ENCODE measurements around the gene ARHGAP6.

Gene ARHGAP6

DNA sequence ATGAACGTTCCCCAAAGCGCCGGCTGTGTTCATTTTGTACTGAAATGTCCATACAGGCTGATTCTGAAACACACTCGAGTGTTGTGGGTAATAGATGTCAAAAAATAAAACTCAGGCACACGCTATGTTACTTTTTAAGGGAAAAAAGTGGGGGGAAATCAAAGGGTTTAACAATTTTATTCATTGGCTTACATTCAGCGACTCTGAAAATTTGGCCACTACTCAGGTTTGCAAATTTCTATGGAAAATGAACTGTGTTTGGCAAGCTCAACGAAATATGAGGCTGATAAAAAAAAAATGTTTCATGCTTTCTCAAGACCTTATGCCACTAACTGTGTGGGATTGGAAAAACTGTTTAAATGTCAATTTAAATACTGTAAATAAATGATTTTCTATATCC lies 354.0 kb downstream of the ARHGAP6 start:
- no peak for DNase-seq
- in situ Hi-C loops (cut with HindIII; ENCODE audit: low pct_ligation_motif_present, low pct_unique_long_range_greater_than_20kb, low sequenced_read_pairs): no loop called here

DNA sequence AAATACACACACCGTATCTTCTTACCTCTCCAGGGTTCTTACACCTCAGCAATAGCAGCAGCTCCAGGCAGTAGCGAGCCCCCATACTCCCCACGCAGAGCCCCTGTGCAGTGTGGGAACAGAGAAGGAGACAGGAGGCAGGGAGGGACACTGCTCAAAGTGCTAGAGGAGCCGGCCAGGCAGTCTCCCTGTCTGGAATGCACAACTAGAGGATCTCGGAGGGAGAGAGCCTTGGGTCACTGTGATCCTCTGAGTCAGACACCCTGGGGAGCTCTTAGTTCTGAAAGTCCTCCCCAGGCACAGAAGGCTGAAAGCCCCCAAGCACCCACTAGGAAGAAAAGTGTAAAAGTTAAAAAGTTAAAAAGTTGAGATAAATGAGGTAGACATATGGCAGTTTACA lies 356.5 kb downstream of the ARHGAP6 start:
- no peak for DNase-seq
- in situ Hi-C loops (cut with HindIII; ENCODE audit: low pct_ligation_motif_present, low pct_unique_long_range_greater_than_20kb, low sequenced_read_pairs): no loop called here

DNA sequence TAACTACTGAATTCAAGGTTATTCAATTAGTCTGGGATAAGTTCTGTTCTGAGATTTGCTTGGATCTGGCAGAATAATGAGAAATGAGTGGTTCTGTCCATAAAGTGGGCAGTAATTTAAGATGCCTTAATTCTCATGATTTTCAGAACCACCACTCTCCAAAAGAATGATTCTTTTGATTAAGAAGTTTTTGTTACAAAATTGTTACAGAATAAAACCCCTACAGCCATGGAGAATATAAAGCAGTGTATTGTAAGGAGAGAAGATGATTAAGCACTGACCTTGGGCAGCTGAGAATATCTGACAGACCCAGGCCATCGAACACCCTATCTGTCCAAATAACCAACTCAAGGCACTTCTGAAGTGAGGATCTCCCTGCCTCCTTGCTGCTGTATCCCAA lies 360.1 kb downstream of the ARHGAP6 start:
- DNase-seq: no peak
- in situ Hi-C loops (cut with HindIII; ENCODE audit: low pct_ligation_motif_present, low pct_unique_long_range_greater_than_20kb, low sequenced_read_pairs): no loop called here

DNA sequence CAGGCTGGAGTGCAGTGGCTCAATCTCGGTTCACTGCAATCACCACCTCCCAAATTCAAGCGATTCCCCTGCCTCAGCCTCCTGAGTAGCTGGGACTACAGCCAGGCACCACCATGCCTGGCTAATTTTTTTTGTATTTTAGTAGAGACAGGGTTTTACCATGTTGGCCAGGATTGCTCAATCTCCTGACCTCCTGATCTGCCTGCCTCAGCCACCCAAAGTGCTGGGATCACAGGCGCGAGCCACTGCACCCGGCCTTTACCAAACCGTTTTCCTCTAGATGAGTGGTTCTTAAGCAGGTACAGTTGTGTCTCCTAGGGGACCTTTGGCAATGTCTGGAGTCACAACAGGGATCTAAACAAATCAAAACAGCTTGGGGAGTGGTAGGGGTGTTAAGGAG lies 360.9 kb downstream of the ARHGAP6 start:
- no peak for DNase-seq
- in situ Hi-C loops (cut with HindIII; ENCODE audit: low pct_ligation_motif_present, low pct_unique_long_range_greater_than_20kb, low sequenced_read_pairs): no loop called here

DNA sequence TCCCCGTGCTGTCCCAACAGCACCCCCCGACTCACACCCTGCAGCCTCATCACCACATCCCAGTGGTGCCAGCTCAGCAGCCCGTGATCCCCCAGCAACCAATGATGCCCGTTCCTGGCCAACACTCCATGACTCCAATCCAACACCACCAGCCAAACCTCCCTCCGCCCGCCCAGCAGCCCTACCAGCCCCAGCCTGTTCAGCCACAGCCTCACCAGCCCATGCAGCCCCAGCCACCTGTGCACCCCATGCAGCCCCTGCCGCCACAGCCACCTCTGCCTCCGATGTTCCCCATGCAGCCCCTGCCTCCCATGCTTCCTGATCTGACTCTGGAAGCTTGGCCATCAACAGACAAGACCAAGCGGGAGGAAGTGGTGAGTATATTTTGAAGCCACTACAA lies 367.1 kb downstream of the ARHGAP6 start:
- in situ Hi-C loops (cut with HindIII; ENCODE audit: low pct_ligation_motif_present, low pct_unique_long_range_greater_than_20kb, low sequenced_read_pairs): no loop called here
- no peak for DNase-seq

DNA sequence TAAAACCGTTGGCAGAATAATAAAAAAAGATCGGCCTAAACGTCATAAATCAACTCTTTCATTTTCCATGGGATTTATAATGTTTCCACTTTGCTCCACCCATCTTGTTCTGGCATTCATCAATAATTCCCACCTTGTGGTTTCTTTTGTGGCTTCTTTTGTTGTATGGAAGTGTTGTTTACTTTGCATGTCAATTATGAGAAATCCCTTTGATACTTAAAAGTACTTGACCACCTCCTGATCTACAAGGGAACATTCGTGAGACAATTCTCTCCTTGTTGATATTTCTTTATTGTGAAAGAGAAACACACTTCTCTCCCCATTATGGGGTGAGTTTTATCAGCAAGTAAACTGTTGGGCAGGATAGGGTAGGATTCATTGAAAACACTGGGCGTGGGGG lies 369.7 kb downstream of the ARHGAP6 start:
- in situ Hi-C loops (cut with HindIII; ENCODE audit: low pct_ligation_motif_present, low pct_unique_long_range_greater_than_20kb, low sequenced_read_pairs): no loop called here
- no peak for DNase-seq

DNA sequence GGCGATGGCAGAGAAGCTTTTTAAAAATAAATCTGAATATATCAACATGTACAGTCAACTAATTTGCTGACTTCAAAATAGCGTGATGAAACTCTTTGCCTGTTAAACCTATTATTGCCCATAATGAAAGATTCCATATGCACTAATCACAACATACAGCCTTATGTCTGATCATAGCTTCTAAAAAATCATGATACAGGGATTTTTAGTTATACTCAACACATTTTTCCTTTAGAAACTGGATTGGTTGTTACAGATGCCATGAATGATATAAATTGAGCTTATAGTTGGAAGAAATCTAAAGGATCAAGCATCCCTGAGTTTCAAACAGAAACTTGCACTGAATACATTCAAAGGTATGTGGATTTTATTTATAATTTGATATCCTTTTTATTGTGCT lies 372.6 kb downstream of the ARHGAP6 start, which contains the start of gene AMELX:
Gene AMELX, plus strand, starts transcription at position 301 of the 400 bp plus-strand sequence. CDS start 1,376 bp downstream, outside the sequence.
- in situ Hi-C loops (cut with HindIII; ENCODE audit: low pct_ligation_motif_present, low pct_unique_long_range_greater_than_20kb, low sequenced_read_pairs): no loop called here
- DNase-seq: no peak

DNA sequence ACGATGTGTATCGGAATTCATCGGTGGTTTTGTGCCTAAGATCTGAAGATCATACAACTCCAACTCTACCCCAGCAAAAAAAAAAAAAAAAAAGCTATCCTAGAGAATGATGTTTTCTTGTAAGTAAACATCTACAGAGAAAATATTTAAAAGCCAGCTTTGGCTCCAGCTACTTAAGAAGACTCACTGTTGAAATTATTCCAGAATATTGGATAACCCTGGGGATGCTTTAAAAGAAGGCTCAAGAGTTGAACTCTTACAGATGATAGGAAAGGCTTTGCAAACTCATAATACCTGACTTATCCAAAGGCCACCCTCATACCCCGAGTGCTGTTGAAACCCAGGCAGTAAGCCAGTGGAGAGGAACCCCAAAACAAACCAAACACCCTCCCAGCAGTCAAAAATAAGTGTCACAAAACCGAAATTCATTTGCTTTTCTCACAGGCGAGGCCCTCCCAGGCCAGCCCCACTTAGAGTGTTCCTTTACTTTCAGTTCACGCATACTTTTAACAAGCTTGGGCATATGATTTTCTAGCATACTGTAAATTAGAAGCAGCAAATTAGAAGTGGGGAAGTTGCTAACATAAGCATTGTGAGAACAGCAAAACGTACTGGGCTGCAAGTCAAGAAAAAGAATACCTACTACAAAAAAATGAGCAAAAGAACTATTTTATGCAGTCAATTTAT lies 375.2 kb downstream of the ARHGAP6 start:
- DNase-seq: no peak
- in situ Hi-C loops (cut with HindIII; ENCODE audit: low pct_ligation_motif_present, low pct_unique_long_range_greater_than_20kb, low sequenced_read_pairs): no loop called here

DNA sequence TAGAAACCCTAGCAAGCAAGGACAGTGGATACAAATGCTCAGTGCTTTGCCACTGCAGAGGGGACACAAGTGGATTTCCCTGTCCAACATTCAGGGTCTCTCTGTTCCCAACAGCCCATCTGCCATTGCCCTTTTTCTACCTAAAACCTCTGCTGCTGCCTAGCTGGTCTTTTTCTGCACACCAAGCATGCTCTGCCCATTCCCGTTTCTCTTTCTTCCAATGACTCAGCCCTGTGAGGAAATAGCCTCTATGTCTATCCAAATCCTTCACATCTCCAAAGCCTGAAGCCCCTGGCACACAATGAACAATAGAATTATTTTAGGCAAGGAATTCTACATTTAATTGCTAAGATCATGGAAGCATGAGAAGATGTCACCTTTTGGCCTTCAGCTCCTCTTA lies 378.2 kb downstream of the ARHGAP6 start:
- in situ Hi-C loops (cut with HindIII; ENCODE audit: low pct_ligation_motif_present, low pct_unique_long_range_greater_than_20kb, low sequenced_read_pairs): no loop called here
- DNase-seq: no peak

DNA sequence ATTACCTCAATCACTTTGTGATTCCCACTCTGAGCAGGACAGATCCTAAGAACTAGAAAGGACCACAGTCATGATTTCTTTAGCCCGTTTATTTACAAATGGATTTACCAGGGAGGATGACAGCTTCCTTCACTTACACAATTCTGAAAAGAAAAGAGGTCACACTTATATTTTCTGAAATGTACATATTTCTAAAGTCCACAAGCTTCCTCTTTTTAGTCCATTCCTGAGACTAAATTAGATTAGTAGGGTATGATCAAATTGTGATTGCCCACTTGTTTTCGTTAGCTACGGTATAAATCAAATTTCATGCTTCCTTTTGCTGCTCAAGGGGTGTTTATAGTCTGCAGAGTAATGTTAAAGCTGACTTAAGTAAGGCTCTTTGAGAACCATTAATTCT lies 380.1 kb downstream of the ARHGAP6 start:
- in situ Hi-C loops (cut with HindIII; ENCODE audit: low pct_ligation_motif_present, low pct_unique_long_range_greater_than_20kb, low sequenced_read_pairs): no loop called here
- no peak for DNase-seq

DNA sequence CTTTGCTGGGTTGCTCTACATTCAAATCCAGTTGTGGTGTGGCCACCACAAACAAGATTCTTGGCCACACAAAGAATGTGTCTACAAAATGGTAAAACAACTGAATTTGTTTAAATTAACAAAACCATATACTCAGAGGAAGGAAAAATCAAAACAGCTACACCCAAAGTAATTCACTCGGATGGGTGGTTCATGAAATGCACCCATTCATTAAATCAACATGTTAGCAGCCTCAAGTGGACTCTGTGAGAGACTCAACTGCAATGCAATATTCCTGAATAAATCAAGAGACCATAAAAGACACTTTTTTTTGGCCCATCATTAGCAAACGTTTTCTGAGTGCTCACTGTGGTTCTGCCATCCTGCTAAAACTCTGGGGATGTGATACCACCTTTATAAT lies 383.7 kb downstream of the ARHGAP6 start:
- DNase-seq: no peak
- in situ Hi-C loops (cut with HindIII; ENCODE audit: low pct_ligation_motif_present, low pct_unique_long_range_greater_than_20kb, low sequenced_read_pairs): no loop called here

DNA sequence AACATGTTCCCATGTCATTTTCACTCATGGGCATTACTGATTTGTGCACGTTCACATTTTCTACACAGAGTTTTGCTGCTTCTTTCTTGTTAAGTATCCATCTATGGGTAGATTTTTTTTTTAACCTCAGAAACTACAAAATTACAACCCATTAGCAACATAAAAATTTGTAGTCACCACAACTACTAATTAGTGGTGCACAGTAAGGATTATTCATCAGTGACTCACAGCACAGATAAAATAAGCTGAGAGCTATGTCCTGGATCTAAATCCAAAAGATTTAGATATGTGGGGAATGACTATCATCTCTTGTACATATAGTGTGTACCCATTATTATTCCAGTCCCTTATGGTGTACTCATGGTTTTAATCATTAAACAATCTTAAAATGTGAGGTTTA lies 392.2 kb downstream of the ARHGAP6 start:
- in situ Hi-C loops (cut with HindIII; ENCODE audit: low pct_ligation_motif_present, low pct_unique_long_range_greater_than_20kb, low sequenced_read_pairs): no loop called here
- no peak for DNase-seq

DNA sequence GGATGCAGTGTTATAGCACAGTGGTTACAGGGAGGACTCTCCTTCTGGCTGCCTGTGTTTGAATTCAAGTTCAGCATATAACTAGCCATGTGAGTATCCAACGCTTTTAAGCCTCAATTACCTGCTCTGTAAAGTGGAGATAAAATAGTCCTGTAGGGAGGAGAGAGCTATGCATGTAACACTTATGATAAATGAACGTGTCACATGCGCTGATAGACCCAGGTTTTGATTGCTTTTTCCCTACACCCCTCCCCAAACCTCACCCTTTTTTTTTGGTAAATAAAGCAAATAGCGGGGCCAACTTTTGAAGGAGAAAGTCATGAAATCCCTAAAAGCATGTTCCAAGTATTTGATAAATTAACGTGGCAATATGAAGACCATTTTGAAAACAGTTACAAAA lies 392.9 kb downstream of the ARHGAP6 start:
- in situ Hi-C loops (cut with HindIII; ENCODE audit: low pct_ligation_motif_present, low pct_unique_long_range_greater_than_20kb, low sequenced_read_pairs): no loop called here
- no peak for DNase-seq

DNA sequence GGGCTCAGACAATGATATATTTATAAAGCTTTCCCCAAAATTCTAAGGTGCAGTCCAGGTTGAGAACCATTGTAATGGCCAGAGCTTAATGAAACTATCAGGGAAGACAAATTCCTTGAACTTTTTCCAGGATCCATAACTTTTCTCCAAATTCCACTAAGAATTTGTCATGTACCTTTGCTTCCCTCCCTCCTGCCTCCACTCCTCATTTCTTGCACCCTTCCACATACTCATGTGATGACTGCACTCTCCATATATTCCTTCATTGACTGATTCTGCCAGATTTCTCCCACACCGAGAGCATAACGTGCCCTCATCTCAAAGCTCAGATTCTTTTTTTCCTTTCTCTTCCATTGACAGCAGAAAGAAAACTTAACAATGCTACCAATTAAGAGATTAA lies 393.4 kb downstream of the ARHGAP6 start:
- in situ Hi-C loops (cut with HindIII; ENCODE audit: low pct_ligation_motif_present, low pct_unique_long_range_greater_than_20kb, low sequenced_read_pairs): no loop called here
- no peak for DNase-seq

DNA sequence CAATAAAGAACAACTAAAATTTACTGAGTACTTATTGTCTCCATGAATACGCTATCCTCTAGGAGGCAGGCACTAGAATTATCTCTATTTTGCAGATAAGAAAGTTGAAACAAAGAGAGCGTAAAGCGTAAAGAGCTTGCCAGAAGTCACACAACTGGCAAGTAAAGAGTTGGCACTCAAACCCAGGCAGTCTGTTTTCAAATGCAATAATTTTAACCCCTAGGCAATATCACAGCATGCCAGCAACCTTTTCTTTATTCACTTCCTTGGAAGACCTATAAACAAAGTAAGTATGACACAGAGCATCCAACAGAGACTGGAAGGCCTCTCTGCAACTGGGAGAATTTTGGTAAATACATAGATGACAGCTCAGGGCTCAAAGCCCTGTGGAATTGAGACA lies 395.7 kb downstream of the ARHGAP6 start:
- in situ Hi-C loops (cut with HindIII; ENCODE audit: low pct_ligation_motif_present, low pct_unique_long_range_greater_than_20kb, low sequenced_read_pairs): no loop called here
- DNase-seq: no peak

DNA sequence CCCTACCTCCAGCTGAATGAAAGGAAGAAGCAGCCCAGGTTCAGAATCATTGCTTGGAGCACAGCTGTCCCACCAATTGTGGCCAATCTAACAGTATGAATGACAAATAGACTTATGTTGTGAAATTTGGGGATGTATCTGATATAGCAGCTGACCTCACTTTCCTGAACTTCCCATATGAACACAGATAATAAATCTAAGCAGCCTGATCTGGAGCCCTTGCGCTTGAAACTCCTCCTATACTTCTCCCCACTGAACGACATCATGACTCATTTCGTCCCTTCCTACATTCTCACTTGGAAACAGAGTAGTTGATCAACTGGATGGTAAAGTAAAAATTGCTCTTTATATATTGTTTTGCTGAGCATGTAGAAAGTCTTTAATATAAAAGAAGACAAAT lies 396.7 kb downstream of the ARHGAP6 start:
- DNase-seq: no peak
- in situ Hi-C loops (cut with HindIII; ENCODE audit: low pct_ligation_motif_present, low pct_unique_long_range_greater_than_20kb, low sequenced_read_pairs): no loop called here

DNA sequence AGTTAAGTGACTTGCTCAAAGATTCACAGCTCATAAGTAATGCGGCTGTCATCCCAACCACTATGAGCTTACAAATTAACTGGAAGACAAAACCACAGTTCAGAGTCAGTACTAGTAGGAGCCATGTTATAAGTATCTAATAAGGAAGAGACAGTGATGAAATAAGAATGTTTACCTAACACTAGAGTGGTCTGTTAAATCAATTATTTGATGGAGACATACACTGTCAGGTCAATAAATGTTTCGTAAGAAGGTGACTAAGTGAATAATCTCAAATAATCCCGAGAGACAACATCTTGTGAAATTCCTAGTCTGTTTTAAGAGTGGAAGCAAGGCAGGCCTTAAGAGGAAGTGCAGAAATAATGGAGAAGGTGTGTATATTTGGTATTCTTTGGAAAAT lies 398.3 kb downstream of the ARHGAP6 start:
- DNase-seq: peak; percentile 44
- in situ Hi-C loops (cut with HindIII; ENCODE audit: low pct_ligation_motif_present, low pct_unique_long_range_greater_than_20kb, low sequenced_read_pairs): no loop called here

DNA sequence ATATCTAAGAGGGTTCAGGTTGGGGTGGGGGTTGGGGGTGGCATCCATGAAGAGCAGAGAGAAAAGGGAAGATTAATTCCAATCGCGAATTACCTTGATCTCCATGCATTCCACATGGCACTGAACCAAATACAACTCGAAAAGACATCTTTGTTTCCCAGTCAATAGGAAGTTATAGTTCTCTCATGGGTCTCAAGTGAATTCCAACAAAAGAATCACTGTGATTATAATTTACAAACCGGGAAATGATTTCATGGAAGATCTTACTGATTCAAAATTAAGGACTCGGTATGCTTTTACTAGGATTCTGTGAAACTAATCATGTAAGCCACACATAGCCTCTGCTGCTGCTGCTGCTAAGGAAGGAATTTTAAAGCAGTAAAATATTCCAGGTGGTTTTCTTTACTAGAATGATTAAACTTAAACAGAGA lies 399.1 kb downstream of the ARHGAP6 start:
- in situ Hi-C loops (cut with HindIII; ENCODE audit: low pct_ligation_motif_present, low pct_unique_long_range_greater_than_20kb, low sequenced_read_pairs): no loop called here
- no peak for DNase-seq

DNA sequence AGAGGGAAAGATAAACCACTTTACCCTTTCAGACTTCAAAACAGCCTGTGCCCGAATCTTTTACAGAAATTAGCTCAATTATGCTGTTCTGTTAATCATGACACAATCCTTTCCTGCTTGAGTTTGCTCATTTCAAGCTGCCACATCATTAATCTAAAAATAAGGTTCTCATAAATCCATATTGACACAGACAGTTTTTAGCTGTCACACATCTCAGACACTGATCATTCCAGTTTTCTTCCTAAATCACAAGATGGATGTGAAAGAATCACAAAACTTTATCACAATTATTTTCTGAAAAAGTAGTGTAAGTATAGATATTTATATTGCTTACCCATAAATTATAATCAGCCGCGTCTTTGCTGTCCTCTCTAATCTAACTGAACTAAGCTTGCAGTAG lies 400.4 kb downstream of the ARHGAP6 start:
- no peak for DNase-seq
- in situ Hi-C loops (cut with HindIII; ENCODE audit: low pct_ligation_motif_present, low pct_unique_long_range_greater_than_20kb, low sequenced_read_pairs): no loop called here

DNA sequence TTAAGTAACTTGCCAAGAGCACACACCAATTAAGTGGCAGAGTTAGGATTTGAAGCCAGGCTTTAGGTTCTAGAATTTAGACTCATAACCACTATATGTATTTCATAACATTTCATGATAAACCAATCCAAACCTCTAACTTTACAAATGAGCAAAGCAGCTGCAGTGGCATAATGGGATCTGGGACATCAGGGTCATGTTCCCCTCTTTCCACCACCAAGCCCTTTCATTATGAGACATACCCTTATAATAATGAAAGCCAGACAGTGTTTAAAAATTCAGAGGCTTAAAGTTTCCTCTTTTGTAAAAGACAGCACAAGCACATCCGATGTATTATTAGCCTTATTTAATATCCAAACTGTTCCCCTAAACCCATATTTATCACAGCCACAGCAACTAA lies 400.8 kb downstream of the ARHGAP6 start:
- in situ Hi-C loops (cut with HindIII; ENCODE audit: low pct_ligation_motif_present, low pct_unique_long_range_greater_than_20kb, low sequenced_read_pairs): no loop called here
- DNase-seq: no peak

DNA sequence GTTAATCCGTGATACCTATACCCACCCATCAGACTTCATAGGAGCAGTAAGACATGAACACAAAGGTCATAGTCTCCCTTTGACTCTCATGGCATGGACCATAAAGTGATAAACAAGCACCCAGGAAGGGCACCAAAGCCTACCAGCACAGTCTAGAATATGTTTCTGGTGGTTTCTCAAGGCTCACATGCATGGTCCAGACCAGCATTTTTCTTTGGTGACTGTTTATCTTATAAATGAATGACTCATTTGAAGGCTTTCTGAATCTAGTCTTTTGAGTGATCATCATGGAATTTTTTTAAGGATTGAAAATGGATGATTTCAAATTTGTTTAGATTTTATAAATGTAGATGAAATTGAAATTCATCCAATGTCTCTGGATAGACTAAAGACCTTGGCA lies 404.5 kb downstream of the ARHGAP6 start:
- in situ Hi-C loops (cut with HindIII; ENCODE audit: low pct_ligation_motif_present, low pct_unique_long_range_greater_than_20kb, low sequenced_read_pairs): no loop called here
- peak; percentile 23 for DNase-seq

All from ACHN (cell line).